K562 (cell line): Measurements from ENCODE around the gene CCDC137. TPM values are rescaled to one million over a fixed set of nuclear protein-coding genes. Genes with fewer than 3 reads are reported as not detected.

Source experiments
- ATAC-seq: fragments of 200-7000 bp; cut with Tn5 transposase; 3 replicates; pipeline ENCODE4 v1.9.1; 2020; ENCODE audit warnings: moderate library complexity
- BruUV-seq: library from RNA; stranded (reverse); fragments of 400-500 nt; replicated peaks from 2 replicates; lab custom pipeline; 2021; lab: Mats Ljungman, UMichigan
- CTCF ChIA-PET: fragments of 300-600 bp; formaldehyde crosslinking; extraction: SDS; loops from one replicate; lab custom pipeline; 2021; ENCODE audit warnings: low intra/inter-chr PET ratio; lab: Yijun Ruan, JAX
- POLR2A ChIA-PET: fragments of 300-600, 350-650 bp; sonication (Branson Sonifier 250); formaldehyde crosslinking; extraction: SDS; loops from one replicate; lab custom pipeline; 2021; ENCODE audit warnings: antibody characterized with exemption, inconsistent platforms; lab: Yijun Ruan, JAX
- DNase-seq, 4 experiments: peaks; one replicate each; pipeline versions ENCODE4 v3.0.0 to v3.0.0-alpha.2; 2011 to 2018; ENCODE audit warnings: low spot score in 3 of 4, mixed read lengths in 3 of 4; ENCODE audit errors: extremely low read depth in 1 of 4
- FAIRE-seq: peaks from 2 replicates; lab custom pipeline; 2011; peaks lifted over from hg19 to GRCh38; lab: Jason Lieb, UNC
- H2AFZ ChIP-seq: 2 replicates; pipeline ENCODE4 v1.6.0; 2011; ENCODE audit warnings: low read depth, low read length, control low read depth, inconsistent platforms
- H3K27ac ChIP-seq: fragments of 200-600 bp; 3 replicates; pipeline ENCODE4 v1.8.0; 2011; ENCODE audit warnings: low read depth, mild to moderate bottlenecking, control low read depth, inconsistent platforms, low read length, moderate library complexity, mixed read lengths; ENCODE audit errors: extremely low read depth
- H3K27me3 ChIP-seq, 2 experiments: fragments of 300-600 bp in 1 of 2; 2 replicates in 1 of 2; 3 replicates in 1 of 2; pipeline versions ENCODE4 v1.6.0 to v1.8.0; 2011; ENCODE audit warnings: inconsistent platforms in 2 of 2, low read length in 2 of 2, mild to moderate bottlenecking in 1 of 2, mixed read lengths in 1 of 2, moderate library complexity in 1 of 2; ENCODE audit not compliant: control insufficient read depth in 2 of 2, insufficient read depth in 2 of 2
- H3K36me3 ChIP-seq: fragments of 300-600 bp; 3 replicates; pipeline ENCODE4 v1.8.0; 2011; ENCODE audit warnings: mild to moderate bottlenecking, low read length, inconsistent platforms; ENCODE audit not compliant: control insufficient read depth, insufficient read depth
- H3K4me1 ChIP-seq, 2 experiments: fragments of 200-600 bp in 1 of 2; replicated peaks in 1 of 2; 2 replicates in 1 of 2; 3 replicates in 1 of 2; pipeline versions ENCODE4 v1.5.1 to v1.8.0; 2011; ENCODE audit warnings: inconsistent platforms in 2 of 2, low read length in 2 of 2, mild to moderate bottlenecking in 1 of 2, mixed read lengths in 1 of 2, moderate library complexity in 1 of 2; ENCODE audit not compliant: control insufficient read depth in 2 of 2, insufficient read depth in 2 of 2
- H3K4me2 ChIP-seq: 2 replicates; pipeline ENCODE4 v1.6.1; 2011; ENCODE audit warnings: low read length, control low read depth, inconsistent platforms, mixed read lengths; ENCODE audit not compliant: insufficient read depth
- H3K4me3 ChIP-seq: fragments of 200-600 bp; sonication (generic), shearing (Covaris generic); 2 replicates; pipeline ENCODE4 v1.5.1; 2016; ENCODE audit warnings: control low read depth, inconsistent platforms
- H3K79me2 ChIP-seq: fragments of 200-600 bp; 3 replicates; pipeline ENCODE4 v1.8.0; 2011; ENCODE audit warnings: low read length, inconsistent platforms; ENCODE audit not compliant: control insufficient read depth, insufficient read depth
- H3K9ac ChIP-seq, 2 experiments: 2 replicates each; pipeline versions ENCODE4 v1.6.0 to v1.6.1; 2011; ENCODE audit warnings: low read depth in 2 of 2, low read length in 2 of 2, control low read depth in 1 of 2, inconsistent platforms in 1 of 2, mild to moderate bottlenecking in 1 of 2, mixed read lengths in 1 of 2; ENCODE audit not compliant: insufficient read depth in 1 of 2
- H3K9me1 ChIP-seq: one replicate; pipeline ENCODE4 v1.6.0; 2011; ENCODE audit warnings: inconsistent platforms, mild to moderate bottlenecking, low read length, moderate library complexity; ENCODE audit not compliant: control insufficient read depth, insufficient read depth
- H3K9me3 ChIP-seq: replicated peaks from 2 replicates; pipeline ENCODE4 v1.5.1; 2011; ENCODE audit warnings: low read depth, low read length, inconsistent platforms; ENCODE audit not compliant: control insufficient read depth, insufficient read depth
- H4K20me1 ChIP-seq: replicated peaks from 2 replicates; pipeline ENCODE4 v1.6.1; 2011; ENCODE audit warnings: low read length, inconsistent platforms, mixed read lengths; ENCODE audit not compliant: control insufficient read depth, insufficient read depth
- ELK3 ChIP-seq: fragments of 450-650 bp; formaldehyde crosslinking; IDR thresholded peaks from 2 replicates; pipeline ENCODE4 v1.4.0; 2020; ENCODE audit warnings: mild to moderate bottlenecking
- FOXP4 ChIP-seq: sonication (generic); formaldehyde crosslinking; IDR thresholded peaks from 2 replicates; pipeline ENCODE4 v1.8.0; 2022; ENCODE audit warnings: mild to moderate bottlenecking, missing genetic modification reagents, borderline replicate concordance
- GABPA ChIP-seq: fragments of 200-800 bp; sonication (Bioruptor generic); conservative IDR thresholded peaks from 2 replicates; pipeline ENCODE4 v1.6.1; 2016; ENCODE audit warnings: low read depth, missing genetic modification characterization, missing compliant biosample characterization
- MIER1 ChIP-seq: fragments of 450-650 bp; IDR thresholded peaks from 2 replicates; pipeline ENCODE4 v1.6.1; 2016; ENCODE audit warnings: antibody characterized with exemption, mild to moderate bottlenecking, low read depth
- NR4A1 ChIP-seq, 2 experiments: fragments of 250-450 bp in 1 of 2; fragments of 450-650 bp in 1 of 2; sonication (Bioruptor Pico) in 1 of 2; IDR thresholded peaks; 2 replicates each; pipeline versions ENCODE4 v1.4.0 to v1.6.1; 2016 to 2020; ENCODE audit warnings: mild to moderate bottlenecking in 2 of 2, missing compliant biosample characterization in 1 of 2, missing genetic modification characterization in 1 of 2, moderate library complexity in 1 of 2
- POLR2G ChIP-seq: fragments of 200-400 bp; formaldehyde crosslinking; IDR thresholded peaks from 2 replicates; pipeline ENCODE4 v1.6.1; 2017; ENCODE audit warnings: low read depth, mild to moderate bottlenecking, antibody characterized with exemption, low read length, moderate library complexity
- WGBS: fragments of 100-300 bp; shearing (Covaris generic); methylation state at CpG from one replicate; pipeline ENCODE4 v1.1.6; 2016; ENCODE audit warnings: low coverage, mixed read lengths; ENCODE audit not compliant: insufficient coverage; ENCODE audit errors: missing lambda C conversion rate; 5-methylcytosine and 5-hydroxymethylcytosine counted together
- in situ Hi-C: fragments of 300-500 bp; cut with MboI; formaldehyde crosslinking; loops from 4 replicates; pipeline ENCODE4 v1.15.0; 2018; ENCODE audit warnings: inconsistent platforms, mixed read lengths
- intact Hi-C: fragments of 100-400 bp; cut with micrococcal nuclease; formaldehyde crosslinking; loops from 2 replicates; pipeline ENCODE4 v1.14.2; 2022
- polyA plus RNA-seq, 8 experiments: library from polyadenylated mRNA; depleted of rRNA in 4 of 8; stranded (reverse) in 5 of 8; unstranded in 3 of 8; fragments of >200 nt; fragmentation: Nextera tagmentation in 2 of 8; fragmentation: Illumina TruSeq in 1 of 8; extraction: Ambion mirVana in 2 of 8; extraction: Trizol in 1 of 8; gene quantifications; 2 replicates each; pipeline versions ENCODE4 v1.2.1 to v1.2.3, GENCODE V29; 2011 to 2014; ENCODE audit warnings: inconsistent platforms in 1 of 8, missing spikeins in 1 of 8
- total RNA-seq, 7 experiments: library from RNA; depleted of rRNA in 6 of 7; stranded (reverse); fragments of >200 nt in 6 of 7; fragmentation: Illumina TruSeq in 2 of 7; extraction: Trizol in 2 of 7; gene quantifications; 2 replicates each; pipeline versions ENCODE4 v1.2.1 to v1.2.3, GENCODE V29; 2011 to 2021; ENCODE audit warnings: low replicate concordance in 1 of 7

CCDC137 gene
- total and polyA plus RNA-seq, 9 of the 15 experiments (the other 6 are each of a cell fraction or from before 2014, with no cell fraction given): 2.3 to 68.1 (median 38.3) TPM

- Histone ChIP-seq H3K4me2 (no peak overlapping the region), H3K79me2 (peaks cover 34% of the 10 kb centered on the region), H3K4me1 (peaks cover 14 to 81% of the 10 kb centered on the region in 2 experiments; a peak in 4 of 5 replicates), H3K9ac (no peak overlapping the region; a peak in 1 of 4 replicates), H3K4me3 (no peak overlapping the region), H3K27ac (no peak overlapping the region), H3K36me3 (peaks cover 64% of the 10 kb centered on the region; the same call in 1 of the 3 replicates), H2AFZ (no peak overlapping the region), H3K9me3 (no peaks in the 10 kb centered on the region), H3K9me1 (no peaks in the 10 kb centered on the region), H4K20me1 (peaks cover 12% of the 10 kb centered on the region), H3K27me3 (no peaks in the 10 kb centered on the region)
- BruUV-seq: no TSS peak
- FAIRE-seq (no peak), ATAC-seq (no peak), DNase-seq (no peak)
- intact Hi-C loops (no loop called here), in situ Hi-C loops (no loop called here)
- WGBS: 96% methylated on average over 22 of the region's 25 CpGs
- ChIA-PET CTCF (no interaction called here), POLR2A (interaction anchor here (0.7 kb wide), 1 partner anchor 12 kb away, joined by 3 read pairs; no protein-coding TSS in a partner anchor)
- TF ChIP-seq POLR2G (peak; percentile 44; the same call in 1 of the 2 replicates), NR4A1 (CRISPR knock-in tag; IDR thresholded peaks at IDR 0.05) (no peak), NR4A1 (tag; IDR thresholded peaks at IDR 0.05) (no peak), ELK3 (CRISPR knock-in tag) (no peak), MIER1 (no peak), FOXP4 (CRISPR knock-in tag) (no peak), GABPA (tag) (no peak)
Measured at GRCh38 chr17:81717049-81717765, 50.7 kb downstream of the CCDC137 start.
